Posterior vena cava (tissue), 2 donors: ENCODE results near the gene LCLAT1. TPM values are rescaled to one million over a fixed set of nuclear protein-coding genes. Genes with fewer than 3 reads are reported as not detected.

Source experiments
- DNase-seq: peaks from one replicate; pipeline ENCODE4 v3.0.0-alpha.2; 2020; ENCODE audit warnings: low spot score
- intact Hi-C, 2 donors: fragments of 100-400 bp; cut with DNase I; formaldehyde crosslinking; loops; one replicate each; pipeline versions ENCODE4 v1.14.1 to v1.14.2; 2022 to 2023
- total RNA-seq, 2 donors: library from RNA; stranded (reverse); fragmentation: NEBNext Ultra II Directional; extraction: Animal tissue kit (Norgen Biotek cat#: 25700); gene quantifications; one replicate each; pipeline ENCODE4 v1.2.1, GENCODE V29; 2021
- donor health status: DM: yes; HTN: yes; CAD: no.
- donor health status: DM: yes; HTN: yes; CAD: no.

The LCLAT1 gene
- total RNA-seq, 2 donors from 2014 or later, result 22.3 to 43.3 TPM

- intact Hi-C loops, result loop anchor here in 1 of 2 donors (5.0 kb wide), 1 partner anchor 189 kb away; the partner anchor contains the start of gene LBH
- no peak for DNase-seq
Observed at GRCh38 chr2:30421026-30421603, 25.9 kb upstream of the LCLAT1 start.

- DNase-seq, result no peak
- intact Hi-C loops, result loop anchor here in 1 of 2 donors (5.0 kb wide), 1 partner anchor 190 kb away; the partner anchor contains the start of gene LBH
Observed at GRCh38 chr2:30421604-30422443, 25.2 kb upstream of the LCLAT1 start.

GRCh38 chr2:30422444-30423040 is 24.5 kb upstream of the LCLAT1 start:
- no peak for DNase-seq
- intact Hi-C loops, result loop anchor here in 1 of 2 donors (5.0 kb wide), 1 partner anchor 190 kb away; the partner anchor contains the start of gene LBH

- intact Hi-C loops, result loop anchor here in 1 of 2 donors (5.0 kb wide), 1 partner anchor 192 kb away; the partner anchor contains the start of gene LBH
Observed at GRCh38 chr2:30424231-30424630, 22.8 kb upstream of the LCLAT1 start.

GRCh38 chr2:30425326-30425725 is 21.7 kb upstream of the LCLAT1 start:
- intact Hi-C loops, result no loop called here
- DNase-seq, result peak; percentile 87

More at GRCh38 chr2:30424231-30424630, 22.8 kb upstream of the LCLAT1 start:
- DNase-seq, result no peak

GRCh38 chr2:30427606-30428347 is 19.3 kb upstream of the LCLAT1 start:
- intact Hi-C loops, result no loop called here
- no peak for DNase-seq

- intact Hi-C loops, result no loop called here
- no peak for DNase-seq
Observed at GRCh38 chr2:30428348-30428662, 18.7 kb upstream of the LCLAT1 start.

GRCh38 chr2:30428827-30429461 is 18.1 kb upstream of the LCLAT1 start:
- DNase-seq, result no peak

GRCh38 chr2:30433541-30434299 is 13.3 kb upstream of the LCLAT1 start:
- intact Hi-C loops, result loop anchor here in 1 of 2 donors (5.0 kb wide), 1 partner anchor 91 kb away; no protein-coding TSS in a partner anchor
- DNase-seq, result no peak

More at GRCh38 chr2:30428827-30429461, 18.1 kb upstream of the LCLAT1 start:
- intact Hi-C loops, result no loop called here

- intact Hi-C loops, result loop anchor here in 1 of 2 donors (5.0 kb wide), 1 partner anchor 92 kb away; no protein-coding TSS in a partner anchor
- no peak for DNase-seq
Observed at GRCh38 chr2:30434708-30435107, 12.3 kb upstream of the LCLAT1 start.

GRCh38 chr2:30436859-30437435 is 10.1 kb upstream of the LCLAT1 start:
- intact Hi-C loops, result no loop called here
- no peak for DNase-seq

- DNase-seq, result no peak
- intact Hi-C loops, result no loop called here
Observed at GRCh38 chr2:30437809-30438548, 9.1 kb upstream of the LCLAT1 start.

GRCh38 chr2:30439296-30439695 is 7.8 kb upstream of the LCLAT1 start:
- no peak for DNase-seq
- intact Hi-C loops, result no loop called here

- no peak for DNase-seq
- intact Hi-C loops, result no loop called here
Observed at GRCh38 chr2:30439879-30440278, 7.2 kb upstream of the LCLAT1 start.

GRCh38 chr2:30441023-30441422 is 6.0 kb upstream of the LCLAT1 start:
- intact Hi-C loops, result no loop called here
- no peak for DNase-seq

- intact Hi-C loops, result no loop called here
- DNase-seq, result no peak
Observed at GRCh38 chr2:30443081-30443480, 4.0 kb upstream of the LCLAT1 start.

- DNase-seq, result no peak
- intact Hi-C loops, result no loop called here
Observed at GRCh38 chr2:30444273-30444672, 2.8 kb upstream of the LCLAT1 start.
